H1 (cell line): ENCODE measurements around the gene AOPEP. TPM values are rescaled to one million over a fixed set of nuclear protein-coding genes. Genes with fewer than 3 reads are reported as not detected.

ENCODE experiments used
- CTCF ChIA-PET: fragments of 300-600 bp; sonication (Branson Sonifier 250); formaldehyde crosslinking; loops from one replicate; lab custom pipeline; 2021; ENCODE audit not compliant: partially characterized antibody; lab: Charles Lee
- POLR2A ChIA-PET: fragments of 300-600 bp; sonication (Branson Sonifier 250); formaldehyde crosslinking; loops from one replicate; lab custom pipeline; 2021; ENCODE audit warnings: inconsistent platforms; ENCODE audit not compliant: partially characterized antibody; lab: Charles Lee
- DNase-seq, 2 experiments: peaks; one replicate each; pipeline versions ENCODE4 v3.0.0 to v3.0.0-alpha.2; 2010 to 2022; ENCODE audit warnings: low spot score in 2 of 2, low read depth in 1 of 2, mixed read lengths in 1 of 2
- FAIRE-seq: peaks from 2 replicates; lab custom pipeline; 2011; peaks lifted over from hg19 to GRCh38; lab: Jason Lieb, UNC
- H2AFZ ChIP-seq: 2 replicates; pipeline ENCODE4 v1.8.1; 2012; ENCODE audit warnings: low read length, inconsistent platforms
- H2AK5ac ChIP-seq: 2 replicates; pipeline ENCODE4 v1.6.1; 2013; ENCODE audit warnings: low read depth, low read length
- H2BK120ac ChIP-seq: replicated peaks from 2 replicates; pipeline ENCODE3; 2013; ENCODE audit warnings: low read depth, low read length, inconsistent platforms
- H2BK12ac ChIP-seq: 2 replicates; pipeline ENCODE4 v1.6.1; 2013; ENCODE audit warnings: low read depth, low read length
- H2BK15ac ChIP-seq: 2 replicates; pipeline ENCODE4 v1.6.1; 2013; ENCODE audit warnings: low read length
- H2BK20ac ChIP-seq: 2 replicates; pipeline ENCODE4 v1.6.1; 2013; ENCODE audit warnings: low read length
- H2BK5ac ChIP-seq: 2 replicates; pipeline ENCODE4 v1.6.1; 2013; ENCODE audit warnings: low read depth, low read length
- H3K14ac ChIP-seq: 2 replicates; pipeline ENCODE4 v1.6.1; 2013; ENCODE audit warnings: inconsistent platforms; ENCODE audit not compliant: insufficient read length
- H3K18ac ChIP-seq: 2 replicates; pipeline ENCODE4 v1.6.1; 2013; ENCODE audit warnings: low read length; ENCODE audit errors: extremely low read depth
- H3K23ac ChIP-seq: 2 replicates; pipeline ENCODE4 v1.6.1; 2013; ENCODE audit warnings: inconsistent platforms; ENCODE audit not compliant: insufficient read length
- H3K23me2 ChIP-seq: 2 replicates; pipeline ENCODE4 v1.6.1; 2013; ENCODE audit warnings: low read depth, low read length
- H3K27ac ChIP-seq: 2 replicates; pipeline ENCODE4 v1.6.1; 2011; ENCODE audit warnings: low read depth, low read length, inconsistent platforms
- H3K27me3 ChIP-seq, 4 experiments: replicated peaks in 1 of 4; 1 replicate in 1 of 4; 2 replicates in 3 of 4; pipeline versions ENCODE4 v1.6.1 to v1.8.1; 2011 to 2013; ENCODE audit warnings: low read length in 3 of 4, mild to moderate bottlenecking in 3 of 4, inconsistent platforms in 2 of 4, mixed read lengths in 2 of 4, moderate library complexity in 1 of 4; ENCODE audit not compliant: control insufficient read depth in 3 of 4, insufficient read depth in 3 of 4; ENCODE audit errors: extremely low read depth in 1 of 4
- H3K36me3 ChIP-seq, 4 experiments: 2 replicates each; pipeline versions ENCODE4 v1.6.1 to v1.8.1; 2011 to 2013; ENCODE audit warnings: mild to moderate bottlenecking in 4 of 4, low read length in 3 of 4, moderate library complexity in 2 of 4, control low read depth in 1 of 4, inconsistent platforms in 1 of 4; ENCODE audit not compliant: insufficient read depth in 4 of 4, control insufficient read depth in 2 of 4
- H3K4ac ChIP-seq: replicated peaks from 2 replicates; pipeline ENCODE3; 2013; ENCODE audit warnings: low read length, low read depth, mixed read lengths, inconsistent platforms; ENCODE audit not compliant: insufficient read length
- H3K4me1 ChIP-seq, 4 experiments: replicated peaks in 1 of 4; 1 replicate in 1 of 4; 2 replicates in 3 of 4; pipeline versions ENCODE4 v1.6.1 to v1.8.1; 2011 to 2013; ENCODE audit warnings: low read length in 3 of 4, inconsistent platforms in 2 of 4, mixed read lengths in 1 of 4; ENCODE audit not compliant: insufficient read depth in 4 of 4, control insufficient read depth in 3 of 4
- H3K4me2 ChIP-seq, 2 experiments: 2 replicates each; pipeline versions ENCODE4 v1.6.1 to v1.8.1; 2011 to 2013; ENCODE audit warnings: low read depth in 2 of 2, low read length in 2 of 2, control low read depth in 1 of 2, inconsistent platforms in 1 of 2, mild to moderate bottlenecking in 1 of 2; ENCODE audit not compliant: insufficient read depth in 1 of 2
- H3K4me3 ChIP-seq, 4 experiments: fragments of 200-600, 300-600 bp in 1 of 4; sonication (generic), shearing (Covaris generic), sonication (Bioruptor Twin) in 1 of 4; 2 replicates each; pipeline versions ENCODE4 v1.5.1 to v1.8.1; 2011 to 2016; ENCODE audit warnings: low read length in 4 of 4, low read depth in 3 of 4, control low read depth in 2 of 4, inconsistent platforms in 2 of 4, mild to moderate bottlenecking in 2 of 4, mixed read lengths in 1 of 4, moderate library complexity in 1 of 4; ENCODE audit not compliant: insufficient read depth in 2 of 4; ENCODE audit errors: extremely low read depth in 1 of 4
- H3K56ac ChIP-seq: replicated peaks from 2 replicates; pipeline ENCODE3; 2013; ENCODE audit warnings: low read depth, mild to moderate bottlenecking, mixed read lengths, low read length, inconsistent platforms; ENCODE audit not compliant: insufficient read length
- H3K79me1 ChIP-seq: 2 replicates; pipeline ENCODE4 v1.6.1; 2013; ENCODE audit warnings: low read depth, low read length, control low read depth
- H3K79me2 ChIP-seq, 2 experiments: 2 replicates each; pipeline versions ENCODE4 v1.6.1 to v1.8.1; 2012 to 2013; ENCODE audit warnings: low read length in 2 of 2, mild to moderate bottlenecking in 2 of 2, inconsistent platforms in 1 of 2; ENCODE audit not compliant: insufficient read depth in 2 of 2, control insufficient read depth in 1 of 2
- H3K9ac ChIP-seq, 4 experiments: replicated peaks in 1 of 4; 1 replicate in 1 of 4; 2 replicates in 3 of 4; pipeline versions ENCODE4 v1.6.1 to v1.8.1; 2011 to 2013; ENCODE audit warnings: low read depth in 3 of 4, low read length in 3 of 4, control low read depth in 2 of 4, mild to moderate bottlenecking in 2 of 4, moderate library complexity in 2 of 4, inconsistent platforms in 1 of 4; ENCODE audit errors: extremely low read depth in 1 of 4
- H3K9me3 ChIP-seq, 2 experiments: 2 replicates each; pipeline versions ENCODE4 v1.6.1 to v1.8.1; 2012 to 2013; ENCODE audit warnings: mild to moderate bottlenecking in 2 of 2, moderate library complexity in 2 of 2, control low read depth in 1 of 2, inconsistent platforms in 1 of 2, low read depth in 1 of 2, low read length in 1 of 2, mixed read lengths in 1 of 2; ENCODE audit not compliant: insufficient read depth in 2 of 2
- H4K20me1 ChIP-seq, 2 experiments: replicated peaks in 1 of 2; 2 replicates each; pipeline versions ENCODE3 to v1.8.1; 2011 to 2013; ENCODE audit warnings: inconsistent platforms in 2 of 2, low read length in 2 of 2, mild to moderate bottlenecking in 1 of 2; ENCODE audit not compliant: insufficient read depth in 2 of 2, control insufficient read depth in 1 of 2
- H4K5ac ChIP-seq: 2 replicates; pipeline ENCODE4 v1.6.1; 2013; ENCODE audit warnings: low read length, low read depth, mixed read lengths, inconsistent platforms; ENCODE audit not compliant: insufficient read length
- H4K8ac ChIP-seq: 2 replicates; pipeline ENCODE4 v1.8.0; 2013; ENCODE audit warnings: mild to moderate bottlenecking, moderate library complexity, low read length, inconsistent platforms; ENCODE audit not compliant: insufficient read depth; ENCODE audit errors: extremely low read depth
- H4K91ac ChIP-seq: replicated peaks from 2 replicates; pipeline ENCODE3; 2013; ENCODE audit warnings: low read length, mixed read lengths, inconsistent platforms; ENCODE audit not compliant: insufficient read length
- ASH2L ChIP-seq: fragments of 200-600, 300-600 bp; sonication (generic); IDR thresholded peaks from one replicate; pipeline ENCODE4 v1.7.1; 2017; ENCODE audit warnings: low read length
- CBX5 ChIP-seq: fragments of 300-800, 300-1000 bp; sonication (generic); IDR thresholded peaks from 2 replicates; pipeline ENCODE4 v1.7.1; 2016; ENCODE audit warnings: antibody characterized with exemption, low read length, low read depth
- CHD1 ChIP-seq: IDR thresholded peaks from 2 replicates; pipeline ENCODE4 v1.6.1; 2012; ENCODE audit warnings: low read depth, low read length, improper control_type of control experiment
- CTCF ChIP-seq, 3 experiments: IDR thresholded peaks; 1 replicate in 2 of 3; 2 replicates in 1 of 3; pipeline versions ENCODE4 v1.5.1 to v1.6.1; 2011; ENCODE audit warnings: low read length in 3 of 3, mild to moderate bottlenecking in 3 of 3, inconsistent platforms in 2 of 3, low read depth in 1 of 3, moderate library complexity in 1 of 3; ENCODE audit not compliant: insufficient read depth in 1 of 3; ENCODE audit errors: control extremely low read depth in 1 of 3
- FOSL1 ChIP-seq: IDR thresholded peaks from 2 replicates; pipeline ENCODE4 v1.6.1; 2011; ENCODE audit warnings: mild to moderate bottlenecking, low read depth, low read length, moderate library complexity; ENCODE audit not compliant: insufficient read depth
- RAD21 ChIP-seq, 2 experiments: IDR thresholded peaks in 1 of 2; conservative IDR thresholded peaks in 1 of 2; 2 replicates each; pipeline ENCODE4 v1.6.1; 2011; ENCODE audit warnings: low read depth in 2 of 2, low read length in 2 of 2, improper control_type of control experiment in 1 of 2, inconsistent platforms in 1 of 2, mild to moderate bottlenecking in 1 of 2, moderate library complexity in 1 of 2
- SIRT6 ChIP-seq: IDR thresholded peaks from one replicate; pipeline ENCODE4 v1.7.1; 2012; ENCODE audit warnings: low read length, inconsistent platforms
- TBP ChIP-seq: IDR thresholded peaks from 2 replicates; pipeline ENCODE4 v1.6.1; 2011; ENCODE audit warnings: low read depth, low read length, improper control_type of control experiment
- USF2 ChIP-seq: IDR thresholded peaks from 2 replicates; pipeline ENCODE4 v1.6.1; 2011; ENCODE audit warnings: low read length, improper control_type of control experiment
- WGBS, 2 experiments: shearing (Covaris generic) in 1 of 2; methylation state at CpG; one replicate each; pipeline versions ENCODE4 v1.1.6 to v1.1.7; 2013 to 2015; ENCODE audit warnings: low lambda C conversion rate in 2 of 2, mixed read lengths in 2 of 2, inconsistent platforms in 1 of 2, low coverage in 1 of 2, missing lambda C conversion rate in 1 of 2; ENCODE audit not compliant: insufficient replicate concordance in 2 of 2, insufficient coverage in 1 of 2, insufficient read length in 1 of 2; ENCODE audit errors: extremely low coverage in 1 of 2, missing lambda C conversion rate in 1 of 2; 5-methylcytosine and 5-hydroxymethylcytosine counted together
- polyA plus RNA-seq, 7 experiments: library from polyadenylated mRNA; depleted of rRNA in 3 of 7; stranded (reverse) in 5 of 7; unstranded in 2 of 7; fragments of >200 nt in 5 of 7; fragments of 200-250 nt in 2 of 7; gene quantifications; 1 replicate in 5 of 7; 2 replicates in 1 of 7; 4 replicates in 1 of 7; pipeline versions ENCODE4 v1.2.1 to v1.2.3, GENCODE V29; 2011 to 2013; ENCODE audit warnings: missing spikeins in 2 of 7, mixed read lengths in 2 of 7
- total RNA-seq: library from RNA; stranded (reverse); fragmentation: NEBNext Ultra II Directional; extraction: Animal tissue kit (Norgen Biotek cat#: 25700); gene quantifications from 2 replicates; pipeline ENCODE4 v1.2.1, GENCODE V29; 2021

Gene AOPEP
- total and polyA plus RNA-seq, 2 of the 8 experiments (the other 6 are each of a cell fraction or from before 2014, with no cell fraction given): 6.1 to 14.3 TPM

GRCh38 chr9:95104980-95105379, 378.5 kb downstream of the AOPEP start:
- TF ChIP-seq ASH2L (no peak), CTCF (IDR thresholded peaks at IDR 0.05; ENCODE audit: control extremely low read depth in 1 of 3, insufficient read depth in 1 of 3, low read depth in 1 of 3, low read length in 3 of 3) (no peak), CHD1 (no peak), RAD21 (IDR thresholded peaks at IDR 0.05 in 1 of 2, conservative IDR thresholded peaks at IDR 0.05 in 1 of 2; ENCODE audit: low read depth in 2 of 2, low read length in 2 of 2) (no peak), FOSL1 (no peak), TBP (no peak), SIRT6 (no peak), USF2 (no peak), CBX5 (no peak)
- H3K79me2 ChIP-seq: no peaks in the 10 kb centered on the region
- H4K20me1 ChIP-seq: no peaks in the 10 kb centered on the region
- H2AK5ac ChIP-seq: no peak overlapping the region
- H2BK20ac ChIP-seq: no peak overlapping the region
- no peak overlapping the region for H2BK5ac ChIP-seq
- H3K79me1 ChIP-seq: no peaks in the 10 kb centered on the region
- H3K27ac ChIP-seq: no peak overlapping the region
- no peak overlapping the region for H3K23ac ChIP-seq
- no peak overlapping the region for H4K8ac ChIP-seq
- DNase-seq (no peak), FAIRE-seq (no peak)
- no peak overlapping the region for H3K4me3 ChIP-seq
- H3K4me2 ChIP-seq: no peak overlapping the region
- H3K27me3 ChIP-seq: no peaks in the 10 kb centered on the region
- no peak overlapping the region for H3K14ac ChIP-seq
- no peak overlapping the region for H2BK12ac ChIP-seq
- peaks cover 0 to 8% (median 2%) of the 10 kb centered on the region in 4 experiments; a peak in 5 of 7 replicates for H3K4me1 ChIP-seq
- H4K91ac ChIP-seq: no peak overlapping the region
- peaks cover 0 to 4% (median 0%) of the 10 kb centered on the region in 4 experiments; a peak in 1 of 8 replicates for H3K36me3 ChIP-seq
- ChIA-PET POLR2A (no interaction called here), CTCF (interaction anchor here (0.7 to 1.0 kb wide), 2 partner anchors 11 to 24 kb away, joined by 3 to 4 read pairs; no protein-coding TSS in a partner anchor)
- no peak overlapping the region for H3K4ac ChIP-seq
- no peaks in the 10 kb centered on the region for H3K9me3 ChIP-seq
- no peak overlapping the region for H2BK120ac ChIP-seq
- H4K5ac ChIP-seq: no peak overlapping the region
- no peak overlapping the region for H3K18ac ChIP-seq
- peaks cover under 1% of the 10 kb centered on the region; the same call in 1 of the 2 replicates for H3K23me2 ChIP-seq
- H3K9ac ChIP-seq: no peak overlapping the region
- WGBS, 2 experiments: 92% methylated on average over 12 of the region's 12 CpGs; no CpG with 5 or more reads in 1 of the 2 experiments
- no peak overlapping the region for H2AFZ ChIP-seq
- H2BK15ac ChIP-seq: no peak overlapping the region
- H3K56ac ChIP-seq: no peak overlapping the region
